Liver (tissue), 3 donors: Measurements from ENCODE around the gene RND1.

ENCODE experiments used
- CTCF ChIP-seq: fragments of 150-350 bp; IDR thresholded peaks from 2 replicates; pipeline ENCODE4 v1.5.1; 2017; ENCODE audit warnings: improper control_type of control experiment, low read depth, low read length; ENCODE audit not compliant: missing input control
- JUND ChIP-seq, 2 donors: IDR thresholded peaks; 2 replicates each; pipeline ENCODE4 v1.6.1; 2016; ENCODE audit warnings: antibody characterized with exemption in 2 of 2
- RAD21 ChIP-seq, 2 donors: IDR thresholded peaks; 2 replicates each; pipeline ENCODE4 v1.6.1; 2016; ENCODE audit warnings: antibody characterized with exemption in 2 of 2, mild to moderate bottlenecking in 2 of 2
- YY1 ChIP-seq: IDR thresholded peaks from 2 replicates; pipeline ENCODE4 v1.6.1; 2016; ENCODE audit warnings: antibody characterized with exemption, mild to moderate bottlenecking
- TF ChIP-seq, protein P1 (sequence below): IDR thresholded peaks from 2 replicates; pipeline ENCODE4 v1.6.1; 2016; ENCODE audit warnings: antibody characterized with exemption, mild to moderate bottlenecking
- donor health status: healthy.
- donor health status: healthy.

DNA sequence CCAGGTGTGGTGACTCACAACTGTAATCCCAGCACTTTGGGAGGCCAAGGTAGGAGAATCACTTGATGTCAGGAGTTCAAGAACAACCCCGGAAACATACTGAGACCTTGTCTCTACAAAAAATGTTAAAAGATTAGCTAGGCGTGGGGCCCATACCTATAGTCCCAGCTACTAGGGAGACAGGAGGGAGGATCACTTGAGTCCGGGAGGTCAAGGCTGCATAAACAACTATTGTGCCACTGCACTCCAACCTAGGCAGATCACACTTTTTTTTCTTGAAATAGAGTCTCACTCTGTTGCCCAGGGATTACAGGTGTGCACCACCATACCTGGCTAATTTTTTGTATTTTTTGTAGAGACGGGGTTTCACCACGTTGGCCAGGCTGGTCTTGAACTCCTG, 6.1 kb downstream of the RND1 start:
- no peak for TF ChIP-seq CTCF
- no peak for TF ChIP-seq YY1
- no peak for TF ChIP-seq JUND (IDR thresholded peaks at IDR 0.05)
- TF ChIP-seq RAD21 (IDR thresholded peaks at IDR 0.05): no peak
- TF ChIP-seq, protein P1, sequence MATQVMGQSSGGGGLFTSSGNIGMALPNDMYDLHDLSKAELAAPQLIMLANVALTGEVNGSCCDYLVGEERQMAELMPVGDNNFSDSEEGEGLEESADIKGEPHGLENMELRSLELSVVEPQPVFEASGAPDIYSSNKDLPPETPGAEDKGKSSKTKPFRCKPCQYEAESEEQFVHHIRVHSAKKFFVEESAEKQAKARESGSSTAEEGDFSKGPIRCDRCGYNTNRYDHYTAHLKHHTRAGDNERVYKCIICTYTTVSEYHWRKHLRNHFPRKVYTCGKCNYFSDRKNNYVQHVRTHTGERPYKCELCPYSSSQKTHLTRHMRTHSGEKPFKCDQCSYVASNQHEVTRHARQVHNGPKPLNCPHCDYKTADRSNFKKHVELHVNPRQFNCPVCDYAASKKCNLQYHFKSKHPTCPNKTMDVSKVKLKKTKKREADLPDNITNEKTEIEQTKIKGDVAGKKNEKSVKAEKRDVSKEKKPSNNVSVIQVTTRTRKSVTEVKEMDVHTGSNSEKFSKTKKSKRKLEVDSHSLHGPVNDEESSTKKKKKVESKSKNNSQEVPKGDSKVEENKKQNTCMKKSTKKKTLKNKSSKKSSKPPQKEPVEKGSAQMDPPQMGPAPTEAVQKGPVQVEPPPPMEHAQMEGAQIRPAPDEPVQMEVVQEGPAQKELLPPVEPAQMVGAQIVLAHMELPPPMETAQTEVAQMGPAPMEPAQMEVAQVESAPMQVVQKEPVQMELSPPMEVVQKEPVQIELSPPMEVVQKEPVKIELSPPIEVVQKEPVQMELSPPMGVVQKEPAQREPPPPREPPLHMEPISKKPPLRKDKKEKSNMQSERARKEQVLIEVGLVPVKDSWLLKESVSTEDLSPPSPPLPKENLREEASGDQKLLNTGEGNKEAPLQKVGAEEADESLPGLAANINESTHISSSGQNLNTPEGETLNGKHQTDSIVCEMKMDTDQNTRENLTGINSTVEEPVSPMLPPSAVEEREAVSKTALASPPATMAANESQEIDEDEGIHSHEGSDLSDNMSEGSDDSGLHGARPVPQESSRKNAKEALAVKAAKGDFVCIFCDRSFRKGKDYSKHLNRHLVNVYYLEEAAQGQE: no peak
